Fibroblast of gingiva (primary cell): Measurements from ENCODE around the gene CDYL.
A peak's percentile ranks its signal among the peaks of the same experiment; 100 is the strongest.

Experiments used
- DNase-seq: peaks from one replicate; pipeline ENCODE4 v3.0.0-alpha.2; 2011; ENCODE audit warnings: low read depth

The CDYL gene

GRCh38 chr6:4964675-4965561 lies 188.7 kb downstream of the CDYL start:
- no peak for DNase-seq

GRCh38 chr6:4965562-4966389 lies 189.6 kb downstream of the CDYL start:
- DNase-seq, result no peak

GRCh38 chr6:4967301-4968030 lies 191.3 kb downstream of the CDYL start:
- no peak for DNase-seq

- DNase-seq, result no peak
Observed at GRCh38 chr6:4969609-4970285, 193.5 kb downstream of the CDYL start.

- no peak for DNase-seq
Observed at GRCh38 chr6:4970739-4971395, 194.7 kb downstream of the CDYL start.

- no peak for DNase-seq
Observed at GRCh38 chr6:4971851-4972250, 195.6 kb downstream of the CDYL start.

GRCh38 chr6:4972438-4972837 lies 196.2 kb downstream of the CDYL start:
- DNase-seq, result no peak

GRCh38 chr6:4973415-4973814 lies 197.2 kb downstream of the CDYL start:
- no peak for DNase-seq

GRCh38 chr6:4973982-4974745 lies 198.0 kb downstream of the CDYL start:
- peak; percentile 73 for DNase-seq

GRCh38 chr6:4974962-4975361 lies 198.8 kb downstream of the CDYL start:
- DNase-seq, result no peak

- no peak for DNase-seq
Observed at GRCh38 chr6:4975506-4975905, 199.3 kb downstream of the CDYL start.

- no peak for DNase-seq
Observed at GRCh38 chr6:4977468-4977867, 201.3 kb downstream of the CDYL start.

- no peak for DNase-seq
Observed at GRCh38 chr6:4979426-4979825, 203.2 kb downstream of the CDYL start.

GRCh38 chr6:4981761-4982160 lies 205.6 kb downstream of the CDYL start:
- DNase-seq, result no peak

- no peak for DNase-seq
Observed at GRCh38 chr6:4983322-4983721, 207.1 kb downstream of the CDYL start.

GRCh38 chr6:4986999-4987398 lies 210.8 kb downstream of the CDYL start:
- DNase-seq, result no peak

GRCh38 chr6:4987432-4987831 lies 211.2 kb downstream of the CDYL start:
- no peak for DNase-seq

- no peak for DNase-seq
Observed at GRCh38 chr6:4994741-4995140, 218.5 kb downstream of the CDYL start.

- DNase-seq, result no peak
Observed at GRCh38 chr6:4997862-4998261, 221.7 kb downstream of the CDYL start.

GRCh38 chr6:4999586-4999985 lies 223.4 kb downstream of the CDYL start:
- DNase-seq, result peak; percentile 52
